Breast epithelium (tissue), 3 donors: ENCODE data around the gene KRTAP5-5.

Source experiments
- POLR2A ChIP-seq: fragments of 450-650 bp; IDR thresholded peaks from one replicate; pipeline ENCODE4 v1.6.1; 2016; ENCODE audit warnings: antibody characterized with exemption, mild to moderate bottlenecking, moderate library complexity
- TF ChIP-seq, protein P1 (sequence below), 3 donors: fragments of 450-650 bp; IDR thresholded peaks; one replicate each; pipeline ENCODE4 v1.5.1; 2016 to 2017; ENCODE audit warnings: antibody characterized with exemption in 3 of 3, mild to moderate bottlenecking in 3 of 3, moderate library complexity in 3 of 3

DNA sequence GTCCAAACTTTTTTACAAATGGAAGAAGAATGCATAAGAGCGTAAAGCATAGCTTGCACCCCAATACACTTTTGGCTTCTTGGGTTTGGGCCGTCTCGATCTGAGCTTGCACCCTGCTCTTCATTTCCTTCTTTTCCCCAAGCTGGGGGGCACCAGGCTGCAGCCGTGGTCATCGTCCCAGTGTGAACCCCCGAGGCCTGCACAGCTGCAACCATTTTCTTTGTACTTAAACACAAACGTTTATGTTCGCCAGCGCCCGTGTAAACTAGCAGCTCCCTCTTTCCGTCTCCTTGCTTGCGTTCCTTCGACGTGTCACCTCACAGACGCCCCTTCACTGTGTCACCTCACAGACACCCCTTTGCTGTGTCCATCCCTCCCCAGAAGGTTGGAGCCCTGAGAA lies 10.1 kb downstream of the KRTAP5-5 start:
- TF ChIP-seq, protein P1, sequence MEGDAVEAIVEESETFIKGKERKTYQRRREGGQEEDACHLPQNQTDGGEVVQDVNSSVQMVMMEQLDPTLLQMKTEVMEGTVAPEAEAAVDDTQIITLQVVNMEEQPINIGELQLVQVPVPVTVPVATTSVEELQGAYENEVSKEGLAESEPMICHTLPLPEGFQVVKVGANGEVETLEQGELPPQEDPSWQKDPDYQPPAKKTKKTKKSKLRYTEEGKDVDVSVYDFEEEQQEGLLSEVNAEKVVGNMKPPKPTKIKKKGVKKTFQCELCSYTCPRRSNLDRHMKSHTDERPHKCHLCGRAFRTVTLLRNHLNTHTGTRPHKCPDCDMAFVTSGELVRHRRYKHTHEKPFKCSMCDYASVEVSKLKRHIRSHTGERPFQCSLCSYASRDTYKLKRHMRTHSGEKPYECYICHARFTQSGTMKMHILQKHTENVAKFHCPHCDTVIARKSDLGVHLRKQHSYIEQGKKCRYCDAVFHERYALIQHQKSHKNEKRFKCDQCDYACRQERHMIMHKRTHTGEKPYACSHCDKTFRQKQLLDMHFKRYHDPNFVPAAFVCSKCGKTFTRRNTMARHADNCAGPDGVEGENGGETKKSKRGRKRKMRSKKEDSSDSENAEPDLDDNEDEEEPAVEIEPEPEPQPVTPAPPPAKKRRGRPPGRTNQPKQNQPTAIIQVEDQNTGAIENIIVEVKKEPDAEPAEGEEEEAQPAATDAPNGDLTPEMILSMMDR (IDR thresholded peaks at IDR 0.05): no peak
- TF ChIP-seq POLR2A: no peak
